DMS153 (cell line): ENCODE data around the gene PRODH2.
"Not testable (repeated sequence)": the region's sequence is repeated elsewhere in the genome, so short reads cannot be mapped to it uniquely, and the experiment has no call there.

Experiments used
- DNase-seq: peaks from one replicate; lab custom pipeline; 2025; lab: John Stamatoyannopoulos, UW

The PRODH2 gene

GRCh38 chr19:35781650-35782049, 31.0 kb downstream of the PRODH2 start:
- DNase-seq, result no peak

- no peak for DNase-seq
Measured at GRCh38 chr19:35780717-35781116, 31.9 kb downstream of the PRODH2 start.

GRCh38 chr19:35780058-35780457, 32.6 kb downstream of the PRODH2 start:
- no peak for DNase-seq

- no peak for DNase-seq
Measured at GRCh38 chr19:35779033-35779432, 33.6 kb downstream of the PRODH2 start.

- no peak for DNase-seq
Measured at GRCh38 chr19:35777961-35778360, 34.7 kb downstream of the PRODH2 start.

- no peak for DNase-seq
Measured at GRCh38 chr19:35777086-35777841, 35.4 kb downstream of the PRODH2 start.

GRCh38 chr19:35776102-35776788, 36.4 kb downstream of the PRODH2 start:
- DNase-seq, result no peak

- DNase-seq, result peak; percentile 95
Measured at GRCh38 chr19:35775298-35776101, 37.1 kb downstream of the PRODH2 start, which contains the start of gene ARHGAP33. Gene ARHGAP33 (plus strand): TSS chr19:35775564. CDS start chr19:35775659, 95 bp downstream.

GRCh38 chr19:35775046-35775297, 37.7 kb downstream of the PRODH2 start:
- no peak for DNase-seq

- DNase-seq, result peak; percentile 15
Measured at GRCh38 chr19:35774274-35775045, 38.2 kb downstream of the PRODH2 start.

GRCh38 chr19:35773020-35773806, 39.4 kb downstream of the PRODH2 start:
- DNase-seq, result no peak

- not testable (repeated sequence) for DNase-seq
Measured at GRCh38 chr19:35772362-35772761, 40.3 kb downstream of the PRODH2 start.

GRCh38 chr19:35768082-35768421, 44.6 kb downstream of the PRODH2 start:
- no peak for DNase-seq

- no peak for DNase-seq
Measured at GRCh38 chr19:35767288-35768081, 45.2 kb downstream of the PRODH2 start.

- no peak for DNase-seq
Measured at GRCh38 chr19:35766571-35767104, 46.0 kb downstream of the PRODH2 start.

- DNase-seq, result no peak
Measured at GRCh38 chr19:35764432-35765315, 48.0 kb downstream of the PRODH2 start.

GRCh38 chr19:35760711-35761349, 51.8 kb downstream of the PRODH2 start:
- no peak for DNase-seq

GRCh38 chr19:35759697-35760096, 52.9 kb downstream of the PRODH2 start:
- DNase-seq, result no peak
